KMS-11 (cell line): Measurements from ENCODE around the gene RHOU.

ENCODE experiments used
- H2AFZ ChIP-seq: fragments of 200-600 bp; sonication (generic); 2 replicates; pipeline ENCODE4 v1.6.1; 2016; ENCODE audit warnings: antibody characterized with exemption, mixed run types, low read depth
- H3K27ac ChIP-seq: fragments of 200-600 bp; sonication (generic); 2 replicates; pipeline ENCODE4 v1.6.1; 2016; ENCODE audit warnings: mild to moderate bottlenecking, mixed run types
- H3K27me3 ChIP-seq: fragments of 200-600 bp; sonication (generic); 2 replicates; pipeline ENCODE4 v1.6.1; 2017; ENCODE audit warnings: mild to moderate bottlenecking, low read depth, mixed run types, moderate library complexity; ENCODE audit not compliant: insufficient read depth
- H3K36me3 ChIP-seq: fragments of 200-600 bp; sonication (generic); 2 replicates; pipeline ENCODE4 v1.6.1; 2017; ENCODE audit warnings: mild to moderate bottlenecking, mixed run types; ENCODE audit not compliant: insufficient read depth
- H3K4me1 ChIP-seq: fragments of 200-600 bp; sonication (generic); 2 replicates; pipeline ENCODE4 v1.6.1; 2016; ENCODE audit warnings: mild to moderate bottlenecking, low read depth, mixed run types; ENCODE audit not compliant: poor library complexity, severe bottlenecking
- H3K4me2 ChIP-seq: fragments of 200-600 bp; sonication (generic); 2 replicates; pipeline ENCODE4 v1.7.0; 2016; ENCODE audit warnings: mild to moderate bottlenecking, mixed run types
- H3K4me3 ChIP-seq: fragments of 200-600 bp; sonication (generic); IDR thresholded peaks from 2 replicates; pipeline ENCODE4 v1.6.1; 2017; ENCODE audit warnings: low read depth, low read length, mixed read lengths; ENCODE audit not compliant: insufficient read depth
- H3K79me2 ChIP-seq: fragments of 200-600 bp; sonication (generic); 2 replicates; pipeline ENCODE4 v1.6.1; 2016; ENCODE audit warnings: low read depth, mixed run types; ENCODE audit not compliant: insufficient read depth
- H3K9ac ChIP-seq: fragments of 200-600 bp; sonication (generic); 2 replicates; pipeline ENCODE4 v1.6.1; 2016; ENCODE audit warnings: mild to moderate bottlenecking, mixed run types
- H4K20me1 ChIP-seq: fragments of 200-600 bp; sonication (generic); 2 replicates; pipeline ENCODE4 v1.6.1; 2016; ENCODE audit warnings: mild to moderate bottlenecking, mixed run types; ENCODE audit not compliant: insufficient read depth
- CTCF ChIP-seq: fragments of 200-600 bp; sonication (generic); conservative IDR thresholded peaks from 2 replicates; pipeline ENCODE4 v1.6.1; 2017; ENCODE audit warnings: low read depth, mild to moderate bottlenecking, antibody characterized with exemption, low read length, moderate library complexity, mixed read lengths

Gene RHOU

DNA sequence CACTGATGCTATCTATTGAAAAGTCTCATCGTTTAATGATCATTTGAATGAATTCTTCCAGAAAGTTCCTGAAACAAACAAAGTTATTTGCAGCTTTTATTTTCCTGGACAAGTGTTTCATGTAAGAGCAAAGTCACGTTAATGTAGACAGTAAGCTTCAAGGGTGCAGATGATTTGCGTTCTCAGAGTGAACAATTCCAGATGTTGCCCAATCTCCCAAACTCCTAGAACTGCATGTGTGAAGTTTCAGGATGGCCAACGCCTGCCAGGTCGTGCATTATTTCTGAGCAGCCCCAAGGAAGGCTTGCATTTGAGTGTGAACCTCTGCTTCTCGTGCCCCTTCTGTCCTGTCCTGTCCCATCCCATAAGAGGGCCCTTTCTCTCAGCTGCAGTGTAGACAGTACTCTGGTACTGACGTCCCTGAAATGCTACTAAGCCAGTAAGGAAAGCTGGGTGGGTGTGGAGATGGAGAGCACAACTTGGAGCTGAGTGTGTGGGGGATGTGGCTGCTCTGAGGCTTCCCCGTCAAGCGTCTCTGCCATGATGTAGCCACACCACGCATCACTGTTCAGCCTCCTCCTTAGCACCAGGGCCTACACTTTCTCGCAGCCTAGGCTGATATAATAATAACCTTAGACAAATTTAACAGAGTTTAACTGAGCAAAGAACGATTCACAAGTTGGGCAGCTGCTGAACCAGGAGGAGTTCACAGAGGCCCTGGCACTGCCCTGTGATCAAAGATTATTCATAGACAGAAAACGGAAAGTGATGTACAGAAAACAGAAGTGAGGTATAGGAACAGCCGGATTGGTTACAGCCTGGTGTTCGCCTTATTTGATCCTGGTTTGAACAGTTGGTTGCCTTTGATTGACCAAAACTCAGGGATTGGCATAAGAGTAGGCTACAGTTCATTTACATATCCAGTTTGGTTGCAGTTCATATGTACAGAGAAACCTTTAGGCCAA is 50.4 kb downstream of the RHOU start:
- Histone ChIP-seq H3K4me1 (no peaks in the 10 kb centered on the region), H3K9ac (no peak overlapping the region), H3K36me3 (no peaks in the 10 kb centered on the region), H3K4me3 (no peak overlapping the region), H3K79me2 (no peaks in the 10 kb centered on the region), H3K4me2 (no peak overlapping the region), H4K20me1 (no peaks in the 10 kb centered on the region), H3K27me3 (no peaks in the 10 kb centered on the region), H3K27ac (no peak overlapping the region), H2AFZ (no peak overlapping the region)
- no peak for TF ChIP-seq CTCF

GRCh38 chr1:228786361-228787129 is 51.3 kb downstream of the RHOU start:
- no peak for TF ChIP-seq CTCF
- Histone ChIP-seq H3K9ac (no peak overlapping the region), H3K79me2 (no peaks in the 10 kb centered on the region), H4K20me1 (no peaks in the 10 kb centered on the region), H3K4me2 (no peak overlapping the region), H3K4me1 (no peaks in the 10 kb centered on the region), H3K27me3 (no peaks in the 10 kb centered on the region), H3K27ac (no peak overlapping the region), H3K4me3 (no peak overlapping the region), H2AFZ (no peak overlapping the region), H3K36me3 (no peaks in the 10 kb centered on the region)

DNA sequence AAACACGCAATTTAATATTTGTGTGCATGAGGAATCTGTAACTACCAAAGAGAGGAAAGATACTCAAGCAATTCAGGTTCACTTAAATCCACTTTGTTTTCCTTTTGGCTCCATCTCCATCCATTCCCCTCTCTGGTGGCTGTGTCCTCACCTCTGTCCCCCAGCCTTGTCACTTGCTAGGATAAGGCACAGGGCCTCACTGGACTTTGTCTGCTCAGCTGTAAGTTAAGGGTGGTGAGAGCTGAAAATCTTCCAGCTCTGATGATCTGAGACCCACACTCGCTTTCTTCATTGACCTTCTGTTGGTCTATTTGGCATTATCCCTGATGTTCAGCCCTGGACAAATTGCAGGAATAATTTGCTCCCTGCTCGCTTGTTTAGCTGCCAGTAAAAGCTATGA is 56.5 kb downstream of the RHOU start:
- Histone ChIP-seq H3K4me2 (no peak overlapping the region), H3K27ac (no peak overlapping the region), H2AFZ (no peak overlapping the region), H3K36me3 (no peaks in the 10 kb centered on the region), H3K4me3 (no peak overlapping the region), H3K27me3 (no peaks in the 10 kb centered on the region), H4K20me1 (no peaks in the 10 kb centered on the region), H3K79me2 (no peaks in the 10 kb centered on the region), H3K4me1 (peaks cover 24% of the 10 kb centered on the region), H3K9ac (no peak overlapping the region)
- TF ChIP-seq CTCF = no peak

DNA sequence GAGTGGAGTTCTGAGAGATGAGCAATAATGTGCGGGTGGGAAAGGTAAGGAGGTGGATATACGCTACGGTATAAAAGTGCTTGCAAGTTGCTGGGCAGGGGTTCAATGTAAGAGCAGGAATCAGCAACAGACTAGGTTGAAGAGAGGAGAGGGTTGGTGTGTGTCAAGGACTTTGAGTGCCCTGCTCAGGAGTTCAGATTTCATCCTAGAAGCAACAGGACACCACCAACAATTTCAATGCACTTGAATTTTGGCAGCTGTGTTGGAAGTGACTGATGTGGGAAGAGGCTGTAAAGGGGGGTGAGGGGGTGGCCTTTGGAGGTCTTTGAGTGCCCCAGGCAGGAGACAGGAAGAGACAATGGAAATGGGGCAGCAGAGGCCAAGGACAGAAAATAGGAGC is 57.3 kb downstream of the RHOU start:
- Histone ChIP-seq H3K4me3 (no peak overlapping the region), H3K9ac (no peak overlapping the region)

More for the DNA sequence above, 57.3 kb downstream of the RHOU start:
- H4K20me1 ChIP-seq = no peaks in the 10 kb centered on the region
- no peak overlapping the region for H2AFZ ChIP-seq
- H3K36me3 ChIP-seq = no peaks in the 10 kb centered on the region
- TF ChIP-seq CTCF = no peak
- H3K27ac ChIP-seq = no peak overlapping the region
- no peaks in the 10 kb centered on the region for H3K79me2 ChIP-seq
- H3K4me1 ChIP-seq = peaks cover 24% of the 10 kb centered on the region
- H3K4me2 ChIP-seq = no peak overlapping the region
- no peaks in the 10 kb centered on the region for H3K27me3 ChIP-seq
